Stimulated activated CD8-positive, alpha-beta memory T cell treated with anti-CD3 and anti-CD28 coated beads, Interleukin-12 subunit alpha, Interleukin-12 subunit beta, amount 100 ng/mL, for 4 hours (primary cell): ENCODE results near the gene EEFSEC.

Experiments used
- DNase-seq: peaks from one replicate; pipeline ENCODE4 v3.0.0-alpha.2; 2020; ENCODE audit warnings: low read depth

EEFSEC gene

GRCh38 chr3:128427175-128427857 lies 274.0 kb downstream of the EEFSEC start:
- DNase-seq = no peak

- DNase-seq = no peak
Measured at GRCh38 chr3:128427872-128428822, 274.9 kb downstream of the EEFSEC start.

- no peak for DNase-seq
Measured at GRCh38 chr3:128429275-128429674, 276.0 kb downstream of the EEFSEC start.

- no peak for DNase-seq
Measured at GRCh38 chr3:128429751-128430150, 276.5 kb downstream of the EEFSEC start.

GRCh38 chr3:128430301-128430700 lies 277.0 kb downstream of the EEFSEC start:
- no peak for DNase-seq

- no peak for DNase-seq
Measured at GRCh38 chr3:128430731-128431130, 277.4 kb downstream of the EEFSEC start.

GRCh38 chr3:128431803-128432300 lies 278.6 kb downstream of the EEFSEC start:
- DNase-seq = no peak

- DNase-seq = no peak
Measured at GRCh38 chr3:128432301-128432970, 279.2 kb downstream of the EEFSEC start.

GRCh38 chr3:128432971-128433836 lies 279.9 kb downstream of the EEFSEC start:
- no peak for DNase-seq

- DNase-seq = no peak
Measured at GRCh38 chr3:128433837-128434165, 280.5 kb downstream of the EEFSEC start.

GRCh38 chr3:128434524-128434923 lies 281.2 kb downstream of the EEFSEC start:
- no peak for DNase-seq

GRCh38 chr3:128435058-128435457 lies 281.8 kb downstream of the EEFSEC start:
- DNase-seq = no peak

GRCh38 chr3:128435561-128435960 lies 282.3 kb downstream of the EEFSEC start:
- DNase-seq = no peak

GRCh38 chr3:128436214-128436613 lies 282.9 kb downstream of the EEFSEC start:
- DNase-seq = no peak

- no peak for DNase-seq
Measured at GRCh38 chr3:128438488-128439072, 285.3 kb downstream of the EEFSEC start.

- no peak for DNase-seq
Measured at GRCh38 chr3:128439226-128439625, 285.9 kb downstream of the EEFSEC start.

GRCh38 chr3:128442070-128442469 lies 288.8 kb downstream of the EEFSEC start:
- DNase-seq = no peak

GRCh38 chr3:128442949-128443348 lies 289.7 kb downstream of the EEFSEC start:
- no peak for DNase-seq

GRCh38 chr3:128443771-128444170 lies 290.5 kb downstream of the EEFSEC start:
- DNase-seq = no peak

GRCh38 chr3:128445357-128445756 lies 292.1 kb downstream of the EEFSEC start:
- no peak for DNase-seq

- no peak for DNase-seq
Measured at GRCh38 chr3:128446821-128447220, 293.5 kb downstream of the EEFSEC start.
